Kidney (tissue), 14 donors: ENCODE results near the gene ZNF398. TPM values are rescaled to one million over a fixed set of nuclear protein-coding genes. Genes with fewer than 3 reads are reported as not detected.

Experiments used
- DNase-seq, 5 donors: peaks; one replicate each; pipeline ENCODE4 v3.0.0-alpha.2; 2013 to 2020
- FAIRE-seq: peaks from 2 replicates; lab custom pipeline; 2012; peaks lifted over from hg19 to GRCh38; lab: Jason Lieb, UNC
- H3K27ac ChIP-seq, 2 donors: one replicate each; pipeline ENCODE4 v1.7.0; 2013; ENCODE audit warnings: low read depth in 2 of 2, low read length in 2 of 2, inconsistent platforms in 1 of 2
- H3K27me3 ChIP-seq: one replicate; pipeline ENCODE4 v1.7.1; 2013; ENCODE audit warnings: low read length, inconsistent platforms; ENCODE audit not compliant: control insufficient read depth, insufficient read depth
- H3K36me3 ChIP-seq, 3 donors: one replicate each; pipeline versions ENCODE4 v1.7.0 to v1.7.1; 2013; ENCODE audit warnings: low read length in 3 of 3, control low read depth in 1 of 3, inconsistent platforms in 1 of 3; ENCODE audit not compliant: insufficient read depth in 3 of 3, control insufficient read depth in 2 of 3
- H3K4me1 ChIP-seq, 3 donors: one replicate each; pipeline versions ENCODE4 v1.7.0 to v1.7.1; 2013; ENCODE audit warnings: low read length in 3 of 3, inconsistent platforms in 1 of 3, low read depth in 1 of 3; ENCODE audit not compliant: control insufficient read depth in 2 of 3, insufficient read depth in 2 of 3
- H3K4me3 ChIP-seq, 3 donors: one replicate each; pipeline versions ENCODE4 v1.7.0 to v1.8.1; 2013; ENCODE audit warnings: low read length in 3 of 3, control low read depth in 1 of 3, inconsistent platforms in 1 of 3
- H3K9ac ChIP-seq, 3 donors: one replicate each; pipeline versions ENCODE4 v1.7.0 to v1.7.1; 2013; ENCODE audit warnings: low read length in 3 of 3, control low read depth in 1 of 3, inconsistent platforms in 1 of 3
- H3K9me3 ChIP-seq, 3 donors: one replicate each; pipeline versions ENCODE4 v1.7.0 to v1.7.1; 2013; ENCODE audit warnings: low read length in 3 of 3, control low read depth in 1 of 3, inconsistent platforms in 1 of 3; ENCODE audit not compliant: control insufficient read depth in 2 of 3, insufficient read depth in 1 of 3
- CTCF ChIP-seq: IDR thresholded peaks from 3 replicates; pipeline ENCODE4 v1.5.1; 2012; ENCODE audit warnings: mild to moderate bottlenecking, moderate library complexity, borderline replicate concordance; ENCODE audit not compliant: insufficient read depth; ENCODE audit errors: extremely low read depth
- intact Hi-C: fragments of 100-400 bp; cut with DNase I; formaldehyde crosslinking; loops from one replicate; pipeline ENCODE4 v1.11.1; 2022
- polyA plus RNA-seq: library from polyadenylated mRNA; stranded (reverse); fragments of 350-450 nt; fragmentation: Illumina TruSeq; extraction: RNeasy Lipid Tissue Mini Kit (QIAGEN cat#74804); gene quantifications from one replicate; pipeline ENCODE4 v1.2.3, GENCODE V29; 2014; ENCODE audit warnings: low read depth, low replicate concordance; ENCODE audit not compliant: insufficient read depth
- total RNA-seq: library from RNA; stranded (reverse); fragmentation: NEBNext Ultra II Directional; extraction: Animal tissue kit (Norgen Biotek cat#: 25700); gene quantifications from one replicate; pipeline ENCODE4 v1.2.1, GENCODE V29; 2021
- donor health status: control.
- donor health status: control.
- donor health status: control.
- donor health status: control.
- donor health status: control.
- donor health status: DM: yes; HTN: yes; CAD: no.
- donor health status: Normal renal cell carcinoma (clear cell type).

The ZNF398 gene
- total and polyA plus RNA-seq, 2 donors from 2014 or later = 3.2 to 12.6 TPM

- TF ChIP-seq CTCF = no peak
- peaks cover 13 to 70% (median 47%) of the 10 kb centered on the region in 3 donors for H3K36me3 ChIP-seq
- intact Hi-C loops = no loop called here
- DNase-seq (no peak), FAIRE-seq (no peak)
- H3K27ac ChIP-seq = no peak overlapping the region
- no peaks in the 10 kb centered on the region for H3K9me3 ChIP-seq
- H3K9ac ChIP-seq = no peak overlapping the region
- no peaks in the 10 kb centered on the region for H3K4me1 ChIP-seq
- H3K27me3 ChIP-seq = no peaks in the 10 kb centered on the region
- no peak overlapping the region for H3K4me3 ChIP-seq
Observed at GRCh38 chr7:149214020-149214720, 66.9 kb downstream of the ZNF398 start.

GRCh38 chr7:149216402-149216801 is 69.1 kb downstream of the ZNF398 start:
- intact Hi-C loops = no loop called here
- TF ChIP-seq CTCF = no peak
- Histone ChIP-seq H3K27me3 (no peaks in the 10 kb centered on the region), H3K4me1 (no peaks in the 10 kb centered on the region), H3K9me3 (no peaks in the 10 kb centered on the region), H3K4me3 (no peak overlapping the region), H3K36me3 (peaks cover 5 to 51% (median 38%) of the 10 kb centered on the region in 3 donors), H3K27ac (no peak overlapping the region), H3K9ac (no peak overlapping the region)
- FAIRE-seq = no peak
- no peak for DNase-seq

- Histone ChIP-seq H3K4me3 (no peak overlapping the region), H3K36me3 (peaks cover 5 to 45% (median 31%) of the 10 kb centered on the region in 3 donors), H3K27me3 (no peaks in the 10 kb centered on the region), H3K27ac (no peak overlapping the region), H3K9me3 (no peaks in the 10 kb centered on the region), H3K9ac (no peak overlapping the region), H3K4me1 (no peaks in the 10 kb centered on the region)
- DNase-seq (no peak), FAIRE-seq (no peak)
- TF ChIP-seq CTCF = no peak
- intact Hi-C loops = no loop called here
Observed at GRCh38 chr7:149217570-149217969, 70.3 kb downstream of the ZNF398 start.
